ENCODE results near the gene TMEM140.
A peak's percentile ranks its signal among the peaks of the same experiment; 100 is the strongest.

Gene TMEM140

GRCh38 chr7:135154734-135155133, 6.9 kb downstream of the TMEM140 start:
- H3K4me3 ChIP-seq (ENCODE audit: low read depth, low read length) = no peak overlapping the region
- in situ Hi-C loops (cut with HindIII; ENCODE audit: low sequenced_read_pairs) = no loop called here
- no peak for DNase-seq (ENCODE audit: low read depth, low spot score)
- TF ChIP-seq CTCF (IDR thresholded peaks at IDR 0.05; ENCODE audit: low read depth, low read length) = no peak

- in situ Hi-C loops (cut with HindIII; ENCODE audit: low sequenced_read_pairs) = no loop called here
- H3K4me3 ChIP-seq (ENCODE audit: low read depth, low read length) = no peak overlapping the region
- no peak for TF ChIP-seq CTCF (IDR thresholded peaks at IDR 0.05; ENCODE audit: low read depth, low read length)
- no peak for DNase-seq (ENCODE audit: low read depth, low spot score)
Observed at GRCh38 chr7:135156290-135156689, 8.4 kb downstream of the TMEM140 start.

- no peak for DNase-seq (ENCODE audit: low read depth, low spot score)
- in situ Hi-C loops (cut with HindIII; ENCODE audit: low sequenced_read_pairs) = no loop called here
- H3K4me3 ChIP-seq (ENCODE audit: low read depth, low read length) = no peak overlapping the region
- no peak for TF ChIP-seq CTCF (IDR thresholded peaks at IDR 0.05; ENCODE audit: low read depth, low read length)
Observed at GRCh38 chr7:135158141-135158655, 10.3 kb downstream of the TMEM140 start.

GRCh38 chr7:135158874-135159273, 11.0 kb downstream of the TMEM140 start:
- no peak for DNase-seq (ENCODE audit: low read depth, low spot score)
- TF ChIP-seq CTCF (IDR thresholded peaks at IDR 0.05; ENCODE audit: low read depth, low read length) = no peak
- in situ Hi-C loops (cut with HindIII; ENCODE audit: low sequenced_read_pairs) = no loop called here
- no peak overlapping the region for H3K4me3 ChIP-seq (ENCODE audit: low read depth, low read length)

- in situ Hi-C loops (cut with HindIII; ENCODE audit: low sequenced_read_pairs) = no loop called here
- TF ChIP-seq CTCF (IDR thresholded peaks at IDR 0.05; ENCODE audit: low read depth, low read length) = no peak
- no peak for DNase-seq (ENCODE audit: low read depth, low spot score)
- H3K4me3 ChIP-seq (ENCODE audit: low read depth, low read length) = no peak overlapping the region
Observed at GRCh38 chr7:135159359-135160085, 11.7 kb downstream of the TMEM140 start.

- in situ Hi-C loops (cut with HindIII; ENCODE audit: low sequenced_read_pairs) = no loop called here
- DNase-seq (ENCODE audit: low read depth, low spot score) = peak; percentile 45
- no peak overlapping the region for H3K4me3 ChIP-seq (ENCODE audit: low read depth, low read length)
- no peak for TF ChIP-seq CTCF (IDR thresholded peaks at IDR 0.05; ENCODE audit: low read depth, low read length)
Observed at GRCh38 chr7:135160098-135160857, 12.4 kb downstream of the TMEM140 start.
